ENCODE data around the gene ZNF581. TPM values are rescaled to one million over a fixed set of nuclear protein-coding genes. Genes with fewer than 3 reads are reported as not detected.
A peak's percentile ranks its signal among the peaks of the same experiment; 100 is the strongest.

ZNF581 gene
- total RNA-seq, 1 experiment from 2014 or later: 46.2 TPM

DNA sequence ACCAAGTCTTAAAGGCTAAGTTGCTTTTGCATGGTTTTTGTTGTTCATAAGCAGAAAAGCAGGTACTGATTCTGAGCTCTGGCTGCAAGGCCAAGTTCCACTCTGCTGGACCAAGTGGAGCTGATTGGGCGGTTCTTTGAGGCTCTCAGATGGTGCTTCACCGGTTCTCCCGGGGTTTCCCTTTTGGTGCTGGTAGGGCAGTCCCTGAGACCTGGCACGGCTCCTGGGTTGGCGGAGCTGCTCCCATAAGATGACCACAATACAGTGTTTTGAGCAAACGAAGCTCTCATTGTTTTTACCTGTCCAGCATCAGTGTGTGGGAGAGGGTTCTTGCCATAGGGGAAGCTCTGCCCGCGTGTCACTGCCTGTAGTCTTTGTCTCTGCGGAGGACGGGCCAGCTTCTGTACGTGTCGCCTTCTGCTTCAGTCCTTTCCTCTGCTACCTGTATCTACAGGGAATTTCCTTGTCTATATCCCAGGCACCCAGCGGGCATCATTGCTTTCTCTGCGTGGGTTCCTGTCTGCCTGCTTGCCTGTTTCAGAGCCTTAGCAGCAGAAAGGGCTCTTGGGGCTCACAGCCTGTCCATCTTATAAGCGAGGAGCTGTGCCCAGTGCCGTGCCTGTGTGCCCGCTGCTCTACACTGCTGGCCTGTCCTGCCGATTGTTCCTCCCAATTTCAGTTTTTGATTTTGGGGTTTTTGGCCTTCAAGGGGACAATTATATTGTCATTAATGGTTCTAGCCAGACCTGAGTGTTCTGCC, 13.7 kb downstream of the ZNF581 start:
- Mint-ChIP-seq H3K4me3 (ENCODE audit: unreplicated experiment) (peak overlapping the region; percentile 98), H3K36me3 (ENCODE audit: insufficient read depth, unreplicated experiment) (peaks cover 61% of the 10 kb centered on the region), H3K27ac (ENCODE audit: unreplicated experiment) (peak overlapping the region; percentile 23), H3K9me3 (ENCODE audit: unreplicated experiment) (no peaks in the 10 kb centered on the region), H3K27me3 (ENCODE audit: insufficient read depth, unreplicated experiment) (no peaks in the 10 kb centered on the region), H3K4me1 (ENCODE audit: low read depth, unreplicated experiment) (peaks cover 21% of the 10 kb centered on the region)
- H3K36me3 ChIP-seq (ENCODE audit: control insufficient read depth, insufficient read depth, low read length): no peaks in the 10 kb centered on the region; the same call in none of the 2 replicates
- H3K27me3 ChIP-seq (replicated peaks; ENCODE audit: control insufficient read depth, insufficient read depth, low read length): no peaks in the 10 kb centered on the region
- TF ChIP-seq, protein P1, sequence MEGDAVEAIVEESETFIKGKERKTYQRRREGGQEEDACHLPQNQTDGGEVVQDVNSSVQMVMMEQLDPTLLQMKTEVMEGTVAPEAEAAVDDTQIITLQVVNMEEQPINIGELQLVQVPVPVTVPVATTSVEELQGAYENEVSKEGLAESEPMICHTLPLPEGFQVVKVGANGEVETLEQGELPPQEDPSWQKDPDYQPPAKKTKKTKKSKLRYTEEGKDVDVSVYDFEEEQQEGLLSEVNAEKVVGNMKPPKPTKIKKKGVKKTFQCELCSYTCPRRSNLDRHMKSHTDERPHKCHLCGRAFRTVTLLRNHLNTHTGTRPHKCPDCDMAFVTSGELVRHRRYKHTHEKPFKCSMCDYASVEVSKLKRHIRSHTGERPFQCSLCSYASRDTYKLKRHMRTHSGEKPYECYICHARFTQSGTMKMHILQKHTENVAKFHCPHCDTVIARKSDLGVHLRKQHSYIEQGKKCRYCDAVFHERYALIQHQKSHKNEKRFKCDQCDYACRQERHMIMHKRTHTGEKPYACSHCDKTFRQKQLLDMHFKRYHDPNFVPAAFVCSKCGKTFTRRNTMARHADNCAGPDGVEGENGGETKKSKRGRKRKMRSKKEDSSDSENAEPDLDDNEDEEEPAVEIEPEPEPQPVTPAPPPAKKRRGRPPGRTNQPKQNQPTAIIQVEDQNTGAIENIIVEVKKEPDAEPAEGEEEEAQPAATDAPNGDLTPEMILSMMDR (IDR thresholded peaks at IDR 0.05; ENCODE audit: insufficient read depth in 1 of 2, low read depth in 1 of 2, low read length in 1 of 2, severe bottlenecking in 1 of 2, unreplicated experiment in 1 of 2): no peak
- intact Hi-C loops (cut with micrococcal nuclease; ENCODE audit: unreplicated experiment): loop anchor here (10.0 kb wide), 1 partner anchor 488 kb away; the partner anchor contains the start of gene ZNF444
- no TSS peak for BruUV-seq (replicated peaks)
- ChIA-PET CTCF (interaction anchor here (0.8 kb wide), 1 partner anchor 14 kb away, joined by 3 read pairs; no protein-coding TSS in a partner anchor), POLR2A (interaction anchor here (0.6 to 1.5 kb wide), 2 partner anchors 11 to 464 kb away, joined by 4 read pairs; partner anchors contain the start of gene ZNF787)
- peak overlapping the region; percentile 87; the same call in 1 of the 2 replicates for H3K4me3 ChIP-seq (ENCODE audit: low read depth, low read length)
- DNase-seq: no peak
- H3K9me3 ChIP-seq: no peaks in the 10 kb centered on the region
- peaks cover 6% of the 10 kb centered on the region; the same call in 1 of the 2 replicates for H3K4me1 ChIP-seq

DNA sequence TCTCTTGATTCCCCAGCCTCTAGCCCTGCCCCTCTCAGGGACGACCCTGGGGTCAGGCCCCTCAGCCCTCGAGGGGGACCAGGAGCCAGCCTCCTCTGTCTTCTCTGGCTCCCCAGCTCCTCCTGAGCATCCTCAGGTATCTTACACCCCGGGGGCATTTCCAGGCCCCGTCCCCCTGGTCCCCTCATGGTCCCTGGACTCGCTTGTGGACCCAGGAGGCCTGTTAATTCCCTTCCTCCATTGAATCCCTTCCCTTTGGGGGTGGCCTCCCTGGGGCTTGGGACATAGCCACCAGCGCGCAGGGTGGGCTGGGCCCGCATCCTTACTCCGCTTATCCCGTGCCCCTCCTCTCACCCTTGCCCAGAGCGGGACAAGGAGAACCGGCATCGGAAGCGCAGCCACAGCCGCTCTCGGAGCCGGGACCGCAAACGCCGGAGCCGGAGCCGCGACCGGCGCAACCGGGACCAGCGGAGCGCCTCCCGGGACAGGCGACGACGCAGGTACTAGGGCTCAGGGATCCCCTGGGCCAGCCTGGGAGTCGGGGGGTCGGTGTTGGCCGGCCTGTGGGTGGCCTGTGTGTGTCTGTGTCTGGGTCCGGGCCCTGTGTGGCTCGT, 15.5 kb downstream of the ZNF581 start:
- Mint-ChIP-seq H3K27ac (ENCODE audit: unreplicated experiment) (peak overlapping the region; percentile 62), H3K36me3 (ENCODE audit: insufficient read depth, unreplicated experiment) (peaks cover 65% of the 10 kb centered on the region), H3K4me1 (ENCODE audit: low read depth, unreplicated experiment) (peaks cover 28% of the 10 kb centered on the region), H3K4me3 (ENCODE audit: unreplicated experiment) (peak overlapping the region; percentile 45), H3K27me3 (ENCODE audit: insufficient read depth, unreplicated experiment) (no peaks in the 10 kb centered on the region), H3K9me3 (ENCODE audit: unreplicated experiment) (no peaks in the 10 kb centered on the region)
- TF ChIP-seq, protein P1 (IDR thresholded peaks at IDR 0.05; ENCODE audit: insufficient read depth in 1 of 2, low read depth in 1 of 2, low read length in 1 of 2, severe bottlenecking in 1 of 2, unreplicated experiment in 1 of 2): no peak
- DNase-seq: no peak
- Histone ChIP-seq H3K36me3 (ENCODE audit: control insufficient read depth, insufficient read depth, low read length) (peaks cover 11% of the 10 kb centered on the region), H3K27me3 (replicated peaks; ENCODE audit: control insufficient read depth, insufficient read depth, low read length) (no peaks in the 10 kb centered on the region), H3K4me1 (peaks cover 6% of the 10 kb centered on the region; the same call in 1 of the 2 replicates), H3K9me3 (no peaks in the 10 kb centered on the region), H3K4me3 (ENCODE audit: low read depth, low read length) (no peak overlapping the region)
- CTCF ChIA-PET: interaction anchor here (0.6 kb wide), 1 partner anchor 12 kb away, joined by 4 read pairs; no protein-coding TSS in a partner anchor
- intact Hi-C loops (cut with micrococcal nuclease; ENCODE audit: unreplicated experiment): loop anchor here (10.0 kb wide), 1 partner anchor 486 kb away; the partner anchor contains the start of gene ZNF444
- POLR2A ChIA-PET: no interaction called here
- BruUV-seq (replicated peaks): no TSS peak

DNA sequence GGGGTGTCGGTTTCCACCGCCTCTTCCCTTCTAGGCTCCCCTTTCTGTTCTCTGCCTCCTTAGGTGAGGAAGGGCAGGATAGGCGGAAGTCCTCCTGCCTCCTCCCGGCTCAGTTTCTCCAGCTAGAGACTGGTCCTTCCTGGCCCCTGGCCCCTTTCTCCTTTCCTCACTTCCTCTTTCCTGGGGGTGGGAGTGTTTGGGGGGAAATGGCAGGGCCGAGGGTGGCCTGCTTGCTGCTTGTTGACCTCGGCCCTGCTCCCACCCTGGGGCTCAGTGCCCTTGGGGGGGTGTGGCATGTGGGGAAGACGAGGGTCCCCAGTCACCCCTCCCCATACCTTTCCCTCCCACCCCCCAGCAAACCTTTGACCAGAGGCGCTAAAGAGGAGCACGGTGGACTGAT, 16.4 kb downstream of the ZNF581 start:
- DNase-seq: no peak
- H3K9me3 Mint-ChIP-seq (ENCODE audit: unreplicated experiment): no peaks in the 10 kb centered on the region
- peaks cover 6% of the 10 kb centered on the region; the same call in 1 of the 2 replicates for H3K4me1 ChIP-seq
- BruUV-seq (replicated peaks): no TSS peak
- peaks cover 65% of the 10 kb centered on the region for H3K36me3 Mint-ChIP-seq (ENCODE audit: insufficient read depth, unreplicated experiment)
- ChIA-PET CTCF (interaction anchor here (0.6 kb wide), 1 partner anchor 11 kb away, joined by 4 read pairs; no protein-coding TSS in a partner anchor), POLR2A (no interaction called here)
- H3K27me3 ChIP-seq (replicated peaks; ENCODE audit: control insufficient read depth, insufficient read depth, low read length): no peaks in the 10 kb centered on the region
- no peaks in the 10 kb centered on the region for H3K27me3 Mint-ChIP-seq (ENCODE audit: insufficient read depth, unreplicated experiment)
- H3K4me1 Mint-ChIP-seq (ENCODE audit: low read depth, unreplicated experiment): peaks cover 28% of the 10 kb centered on the region
- peak overlapping the region; percentile 62 for H3K27ac Mint-ChIP-seq (ENCODE audit: unreplicated experiment)
- H3K4me3 ChIP-seq (ENCODE audit: low read depth, low read length): no peak overlapping the region
- TF ChIP-seq, protein P1 (IDR thresholded peaks at IDR 0.05; ENCODE audit: insufficient read depth in 1 of 2, low read depth in 1 of 2, low read length in 1 of 2, severe bottlenecking in 1 of 2, unreplicated experiment in 1 of 2): no peak
- H3K36me3 ChIP-seq (ENCODE audit: control insufficient read depth, insufficient read depth, low read length): peaks cover 15% of the 10 kb centered on the region
- intact Hi-C loops (cut with micrococcal nuclease; ENCODE audit: unreplicated experiment): loop anchor here (10.0 kb wide), 1 partner anchor 485 kb away; the partner anchor contains the start of gene ZNF444
- no peaks in the 10 kb centered on the region for H3K9me3 ChIP-seq
- peak overlapping the region; percentile 45 for H3K4me3 Mint-ChIP-seq (ENCODE audit: unreplicated experiment)
